AML-193 (cell line): Measurements from ENCODE around the gene PALMD.

Experiments used
- DNase-seq, 2 experiments: peaks; one replicate each; lab custom pipeline; 2025; lab: John Stamatoyannopoulos, UW

Gene PALMD

GRCh38 chr1:99696616-99697015 is 50.7 kb downstream of the PALMD start:
- no peak for DNase-seq

DNA sequence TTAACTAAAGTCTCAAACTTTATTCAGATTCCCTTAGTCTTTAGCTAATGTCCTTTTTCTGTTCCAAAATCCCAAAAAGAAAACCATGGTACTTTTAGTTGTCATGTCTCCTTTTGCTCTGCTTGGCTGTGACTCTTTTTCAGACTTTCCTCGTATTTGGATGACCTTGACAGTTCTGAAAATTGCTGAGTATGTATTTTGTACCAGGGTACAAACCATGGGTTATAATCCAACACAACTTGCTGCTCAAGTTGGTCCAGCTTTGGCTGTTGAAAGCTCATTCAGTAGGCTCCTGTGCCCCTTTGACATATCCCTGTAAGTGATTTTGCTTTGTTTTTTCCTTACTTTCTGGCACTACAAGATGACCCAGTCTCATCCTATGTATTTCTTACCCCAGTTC is 51.7 kb downstream of the PALMD start:
- DNase-seq, result no peak

DNA sequence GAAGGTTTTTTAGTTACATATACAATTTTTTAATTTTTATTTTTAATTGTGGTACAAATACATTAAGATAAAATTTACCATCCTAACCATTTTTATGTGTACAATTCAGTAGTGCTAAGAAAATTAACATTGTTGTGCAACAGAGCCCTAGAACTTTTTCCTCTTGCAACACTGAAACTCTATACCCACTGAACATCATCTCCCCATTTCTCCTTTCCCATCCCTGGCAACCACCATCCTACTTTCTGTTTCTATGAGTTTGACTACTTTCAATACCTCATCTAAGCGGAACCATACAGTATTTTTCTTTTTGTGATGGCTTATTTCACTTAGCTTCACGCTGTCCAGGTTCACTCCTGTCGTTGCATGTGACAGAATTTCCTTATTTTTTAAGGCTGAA is 54.1 kb downstream of the PALMD start:
- DNase-seq, result peak in 1 of 2 experiments; percentile 9

DNA sequence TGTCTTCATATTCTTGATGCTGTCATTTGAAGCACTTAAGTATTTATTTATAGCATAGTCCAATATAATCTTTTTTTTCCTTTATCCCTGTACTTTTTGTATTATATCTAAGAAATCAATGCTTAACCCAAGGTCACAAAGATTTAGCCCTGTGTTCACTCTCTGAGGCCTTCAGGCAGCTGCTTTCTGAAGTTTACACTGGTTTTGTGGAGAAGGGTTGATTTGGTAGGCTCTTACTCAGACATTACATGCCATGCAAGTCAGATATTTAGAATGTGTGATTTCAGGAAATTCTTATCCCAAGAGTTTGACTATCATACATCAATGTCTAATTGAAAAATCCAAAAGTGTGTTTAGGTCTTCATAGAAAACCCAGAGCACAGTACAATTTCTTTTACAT is 56.3 kb downstream of the PALMD start:
- no peak for DNase-seq

- DNase-seq, result no peak
Observed at GRCh38 chr1:99704356-99704816, 58.5 kb downstream of the PALMD start.

GRCh38 chr1:99705385-99705784 is 59.5 kb downstream of the PALMD start:
- no peak for DNase-seq

DNA sequence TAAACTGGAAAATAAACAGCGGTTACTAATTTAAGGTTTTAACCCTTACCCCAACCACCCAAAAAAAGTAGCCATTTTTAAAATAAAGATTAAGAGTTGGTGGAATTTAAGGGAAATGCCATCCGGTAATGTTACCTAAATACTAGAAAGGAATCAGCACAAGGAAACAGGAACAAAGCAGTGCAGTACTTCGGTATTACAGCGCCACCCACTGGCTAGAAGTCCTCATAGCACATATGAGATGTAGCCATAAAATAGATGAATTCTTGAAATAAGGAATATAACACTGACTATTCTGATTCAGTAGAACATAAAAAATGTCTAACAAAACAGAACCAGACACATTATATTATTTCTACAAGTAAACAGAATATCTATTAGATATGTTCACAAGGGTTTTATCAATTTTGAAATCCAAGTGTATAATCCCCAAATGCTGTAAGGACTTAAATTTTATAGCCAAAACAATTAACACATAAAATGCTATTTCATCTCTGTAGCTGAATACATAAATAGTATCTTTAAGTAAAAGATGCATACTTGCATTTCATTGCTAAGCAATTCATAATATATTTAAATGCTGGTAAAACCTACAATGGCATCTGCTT is 61.7 kb downstream of the PALMD start:
- DNase-seq, result peak; percentile 66 to 67

GRCh38 chr1:99710994-99711393 is 65.1 kb downstream of the PALMD start:
- DNase-seq, result no peak

DNA sequence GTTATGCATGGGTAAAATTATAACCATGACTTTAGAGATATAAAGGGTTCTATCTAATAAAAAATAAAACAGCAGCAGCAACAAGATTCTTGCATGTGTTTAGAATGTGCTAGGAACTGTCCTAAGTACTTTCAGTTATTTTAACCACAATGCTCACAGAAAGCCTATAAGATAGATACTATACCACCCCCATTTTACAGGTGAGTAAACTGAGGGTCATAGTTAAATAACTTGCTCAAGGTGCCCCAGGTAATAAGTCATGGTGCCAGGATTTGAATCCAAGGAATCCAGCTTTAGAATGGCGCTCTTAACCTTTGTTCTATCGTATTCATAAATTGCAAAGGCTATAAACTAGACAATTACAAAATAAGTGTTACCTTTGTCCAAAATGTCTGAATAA is 67.1 kb downstream of the PALMD start:
- DNase-seq, result no peak

GRCh38 chr1:99717005-99717404 is 71.1 kb downstream of the PALMD start:
- DNase-seq, result no peak

DNA sequence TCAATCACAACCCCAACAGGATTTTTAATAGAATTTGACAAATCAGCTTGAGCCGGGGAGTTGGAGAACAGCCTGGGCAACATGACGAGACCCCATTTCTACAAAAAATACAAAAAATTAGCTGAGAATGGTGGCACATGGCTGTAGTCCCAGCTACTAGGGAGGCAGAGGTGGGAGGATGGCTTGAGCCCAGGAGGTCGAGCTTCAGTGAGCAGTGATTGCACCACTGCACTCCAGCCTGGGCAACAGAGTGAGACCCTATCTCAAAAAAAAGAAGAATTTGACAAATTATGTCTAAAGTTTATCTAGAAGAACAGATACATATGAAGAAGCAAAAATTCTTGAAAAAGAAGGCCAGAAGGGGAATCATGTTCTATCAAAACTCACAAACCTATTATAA is 77.3 kb downstream of the PALMD start:
- DNase-seq, result no peak

- DNase-seq, result no peak
Observed at GRCh38 chr1:99725996-99726395, 80.1 kb downstream of the PALMD start.

DNA sequence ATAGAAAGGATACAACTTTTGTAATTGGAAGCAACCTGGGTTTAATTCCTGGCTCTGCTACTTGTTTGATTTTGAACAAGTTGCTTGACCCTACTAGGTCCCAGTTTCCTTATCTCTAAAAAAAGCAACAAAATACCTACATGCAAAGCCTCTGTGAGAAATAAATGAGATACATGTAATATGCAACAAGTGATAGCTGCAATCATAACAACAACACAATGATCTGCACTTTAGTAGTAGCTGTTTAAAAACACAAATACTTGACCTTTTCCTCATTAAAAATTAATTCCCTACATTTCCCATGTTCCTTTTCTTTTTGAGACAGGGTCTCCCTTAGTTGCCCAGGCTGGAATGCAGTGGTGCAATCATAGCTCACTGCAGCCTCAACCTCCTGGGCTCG is 80.5 kb downstream of the PALMD start:
- DNase-seq, result no peak

- DNase-seq, result no peak
Observed at GRCh38 chr1:99726818-99727217, 80.9 kb downstream of the PALMD start.

DNA sequence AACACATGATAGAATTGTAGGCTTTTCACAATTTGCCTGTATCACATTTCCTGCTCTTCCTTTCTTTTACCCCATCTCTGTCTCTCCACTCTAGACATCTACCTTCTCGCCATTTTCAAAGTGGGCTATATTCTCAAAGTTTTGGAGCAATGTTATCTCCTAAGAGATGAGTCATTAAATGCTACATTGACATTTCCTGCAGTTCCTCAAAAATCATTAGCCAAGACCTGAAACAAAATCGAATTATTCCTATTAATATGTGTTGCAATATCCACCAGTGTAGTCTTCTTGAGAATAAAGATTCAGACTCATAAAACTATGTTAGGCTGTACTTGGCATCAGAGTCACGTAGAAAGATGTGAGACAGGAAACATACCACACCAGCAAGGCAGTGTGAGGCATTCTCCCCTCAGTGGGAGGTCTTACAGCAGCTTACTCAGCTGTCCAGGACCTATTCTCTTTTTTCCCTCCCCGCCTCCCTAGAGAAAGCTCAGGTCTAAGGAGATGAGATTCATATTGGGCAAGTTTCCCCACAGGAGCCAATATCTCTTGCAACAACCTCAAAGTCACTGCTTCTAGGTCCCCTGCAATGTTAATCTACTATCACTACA is 81.8 kb downstream of the PALMD start:
- DNase-seq, result no peak

DNA sequence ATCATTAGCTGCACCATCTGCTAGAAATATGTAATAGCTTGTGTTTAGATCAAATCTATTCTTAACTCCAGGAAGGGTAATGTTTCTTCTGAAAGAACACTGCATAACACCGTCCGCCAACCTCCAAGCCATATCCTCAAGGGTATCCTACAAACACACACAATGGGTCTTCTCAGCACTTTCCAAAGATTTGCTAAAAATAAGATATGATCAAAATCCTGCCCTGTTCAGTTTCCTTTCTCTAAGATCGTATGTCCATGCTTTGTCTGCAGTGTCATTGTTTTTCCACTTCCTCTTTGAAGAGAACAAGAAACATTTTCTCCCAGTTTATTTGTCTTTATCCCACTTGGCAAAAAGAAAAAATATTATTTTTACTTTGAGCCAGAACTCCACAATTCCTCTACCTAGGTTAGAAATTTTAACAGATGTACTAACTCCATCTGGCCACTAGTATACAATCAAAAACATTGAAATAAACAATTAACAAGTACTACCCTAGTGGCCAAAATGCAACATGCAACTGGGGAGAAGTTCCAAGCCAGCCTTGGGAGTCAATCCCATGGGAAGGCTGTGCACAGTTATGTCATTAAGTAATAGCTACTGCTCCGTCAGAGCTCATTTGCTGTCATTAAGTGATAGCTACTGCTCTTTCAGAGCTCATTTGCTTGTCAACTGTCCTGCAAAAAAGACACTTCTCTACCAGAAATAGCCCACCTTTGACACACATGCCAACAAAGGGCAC is 82.8 kb downstream of the PALMD start:
- DNase-seq, result peak in 1 of 2 experiments; percentile 16

DNA sequence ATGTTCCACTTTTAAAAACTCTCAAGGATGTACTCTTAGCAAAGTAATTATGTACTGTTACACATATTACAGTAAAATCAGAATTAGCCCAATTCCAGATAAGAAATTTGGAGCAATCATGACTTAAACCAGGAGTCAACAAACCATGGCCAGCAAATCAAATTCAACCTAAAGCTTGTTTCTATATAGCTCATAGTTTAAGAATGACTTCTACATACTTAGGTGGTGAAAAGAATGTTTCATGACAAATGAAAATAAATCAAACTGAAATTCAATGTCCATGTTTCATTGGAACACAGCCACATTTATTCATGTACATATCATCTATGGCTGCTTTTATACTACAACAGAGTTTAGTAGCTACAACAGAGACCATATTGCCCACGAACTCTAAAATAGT is 85.5 kb downstream of the PALMD start:
- DNase-seq, result no peak

- DNase-seq, result no peak
Observed at GRCh38 chr1:99735852-99736251, 89.9 kb downstream of the PALMD start.

- peak; percentile 11 to 33 for DNase-seq
Observed at GRCh38 chr1:99737016-99737415, 91.1 kb downstream of the PALMD start.

GRCh38 chr1:99738858-99739465 is 93.0 kb downstream of the PALMD start:
- DNase-seq, result no peak

GRCh38 chr1:99740141-99740540 is 94.2 kb downstream of the PALMD start:
- no peak for DNase-seq
